H9 (cell line): ENCODE results near the gene SF1. TPM values are rescaled to one million over a fixed set of nuclear protein-coding genes. Genes with fewer than 3 reads are reported as not detected.

Experiments
- DNase-seq: peaks from one replicate; pipeline ENCODE4 v3.0.0-alpha.2; 2017
- H2AFZ ChIP-seq: one replicate; pipeline ENCODE4 v1.6.1; 2013; ENCODE audit warnings: mild to moderate bottlenecking, low read length, control low read depth, moderate library complexity
- H2AK5ac ChIP-seq: 2 replicates; pipeline ENCODE4 v1.6.1; 2013; ENCODE audit warnings: low read length, control low read depth, mixed read lengths; ENCODE audit not compliant: insufficient read length
- H2BK120ac ChIP-seq: one replicate; pipeline ENCODE4 v1.6.1; 2013; ENCODE audit warnings: low read depth, mild to moderate bottlenecking, low read length, control low read depth, inconsistent platforms; ENCODE audit not compliant: poor library complexity, severe bottlenecking
- H2BK12ac ChIP-seq: 2 replicates; pipeline ENCODE4 v1.6.1; 2013; ENCODE audit warnings: low read length, control low read depth, mixed read lengths, low read depth; ENCODE audit not compliant: insufficient read length
- H2BK15ac ChIP-seq: 2 replicates; pipeline ENCODE4 v1.6.1; 2013; ENCODE audit warnings: low read depth, low read length, control low read depth
- H2BK20ac ChIP-seq: one replicate; pipeline ENCODE4 v1.6.1; 2013; ENCODE audit warnings: low read depth, mild to moderate bottlenecking, low read length, control low read depth, inconsistent platforms; ENCODE audit not compliant: poor library complexity, severe bottlenecking
- H2BK5ac ChIP-seq: 2 replicates; pipeline ENCODE4 v1.6.1; 2013; ENCODE audit warnings: low read length, control low read depth, mixed read lengths; ENCODE audit not compliant: insufficient read length
- H3K14ac ChIP-seq: 2 replicates; pipeline ENCODE4 v1.6.1; 2013; ENCODE audit warnings: low read length, control low read depth; ENCODE audit not compliant: insufficient read depth
- H3K18ac ChIP-seq: 2 replicates; pipeline ENCODE4 v1.6.1; 2013; ENCODE audit warnings: low read depth, mild to moderate bottlenecking, mixed read lengths, low read length, control low read depth; ENCODE audit not compliant: insufficient read length
- H3K23ac ChIP-seq: 2 replicates; pipeline ENCODE4 v1.6.1; 2013; ENCODE audit warnings: low read length, control low read depth, mixed read lengths, low read depth; ENCODE audit not compliant: insufficient read length
- H3K23me2 ChIP-seq: 2 replicates; pipeline ENCODE4 v1.6.1; 2013; ENCODE audit warnings: low read depth, mild to moderate bottlenecking, mixed read lengths, low read length, control low read depth; ENCODE audit not compliant: insufficient read length, poor library complexity, severe bottlenecking
- H3K27ac ChIP-seq: 2 replicates; pipeline ENCODE4 v1.5.1; 2013; ENCODE audit warnings: low read length, control low read depth, mixed read lengths, low read depth; ENCODE audit not compliant: insufficient read length
- H3K27me3 ChIP-seq: 2 replicates; pipeline ENCODE4 v1.6.1; 2013; ENCODE audit warnings: low read length, control low read depth, inconsistent platforms; ENCODE audit not compliant: insufficient read depth
- H3K4ac ChIP-seq: 2 replicates; pipeline ENCODE4 v1.6.1; 2013; ENCODE audit warnings: low read depth, mild to moderate bottlenecking, control low read depth, inconsistent platforms, low read length, moderate library complexity
- H3K4me1 ChIP-seq: 2 replicates; pipeline ENCODE4 v1.6.1; 2013; ENCODE audit warnings: low read length, control low read depth, inconsistent platforms; ENCODE audit not compliant: insufficient read depth
- H3K4me2 ChIP-seq: 2 replicates; pipeline ENCODE4 v1.6.1; 2013; ENCODE audit warnings: low read length, control low read depth, mixed read lengths; ENCODE audit not compliant: insufficient read length, insufficient read depth
- H3K56ac ChIP-seq: 2 replicates; pipeline ENCODE4 v1.6.1; 2013; ENCODE audit warnings: low read depth, mild to moderate bottlenecking, mixed read lengths, low read length, control low read depth; ENCODE audit not compliant: insufficient read length
- H3K79me1 ChIP-seq: 2 replicates; pipeline ENCODE4 v1.6.1; 2013; ENCODE audit warnings: low read depth, mild to moderate bottlenecking, moderate library complexity, low read length, control low read depth, inconsistent platforms; ENCODE audit not compliant: insufficient read depth, poor library complexity, severe bottlenecking
- H3K79me2 ChIP-seq: 2 replicates; pipeline ENCODE4 v1.6.1; 2013; ENCODE audit warnings: low read length, control low read depth, inconsistent platforms; ENCODE audit not compliant: insufficient read depth
- H3K9ac ChIP-seq: 2 replicates; pipeline ENCODE4 v1.6.1; 2013; ENCODE audit warnings: low read length, control low read depth, mixed read lengths; ENCODE audit not compliant: insufficient read length; ENCODE audit errors: extremely low read depth
- H3K9me3 ChIP-seq: one replicate; pipeline ENCODE4 v1.6.1; 2013; ENCODE audit warnings: low read depth, low read length, inconsistent platforms; ENCODE audit not compliant: control insufficient read depth
- H3T11ph ChIP-seq: one replicate; pipeline ENCODE4 v1.6.1; 2013; ENCODE audit warnings: mild to moderate bottlenecking, low read length, control low read depth, inconsistent platforms
- H4K20me1 ChIP-seq: one replicate; pipeline ENCODE4 v1.6.1; 2013; ENCODE audit not compliant: control insufficient read depth, insufficient read length, insufficient read depth
- H4K5ac ChIP-seq: 2 replicates; pipeline ENCODE4 v1.6.1; 2013; ENCODE audit warnings: low read depth, mild to moderate bottlenecking, mixed read lengths, low read length, control low read depth; ENCODE audit not compliant: insufficient read length
- H4K8ac ChIP-seq: replicated peaks from 2 replicates; pipeline ENCODE4 v1.6.1; 2013; ENCODE audit warnings: low read length, control low read depth, mixed read lengths, low read depth; ENCODE audit not compliant: insufficient read length
- H4K91ac ChIP-seq: 2 replicates; pipeline ENCODE4 v1.6.1; 2013; ENCODE audit warnings: low read depth, mild to moderate bottlenecking, moderate library complexity, mixed read lengths, low read length, control low read depth; ENCODE audit not compliant: insufficient read length
- H3K27ac Mint-ChIP-seq, 3 experiments: 2 replicates in 2 of 3; 3 replicates in 1 of 3; pipeline ENCODE4 v1.8.0; 2020 to 2021; ENCODE audit warnings: mixed read lengths in 3 of 3, mild to moderate bottlenecking in 1 of 3, moderate library complexity in 1 of 3
- H3K27me3 Mint-ChIP-seq: 2 replicates; pipeline ENCODE4 v1.8.0; 2021; ENCODE audit warnings: low read depth, mild to moderate bottlenecking, moderate library complexity, mixed read lengths
- H3K36me3 Mint-ChIP-seq, 3 experiments: 2 replicates in 2 of 3; 3 replicates in 1 of 3; pipeline ENCODE4 v1.8.0; 2020 to 2021; ENCODE audit warnings: low read depth in 3 of 3, mixed read lengths in 3 of 3; ENCODE audit not compliant: insufficient read depth in 1 of 3
- H3K4me1 Mint-ChIP-seq, 2 experiments: 2 replicates each; pipeline ENCODE4 v1.8.0; 2020; ENCODE audit warnings: mixed read lengths in 2 of 2
- H3K4me3 Mint-ChIP-seq, 2 experiments: 2 replicates in 1 of 2; 3 replicates in 1 of 2; pipeline ENCODE4 v1.8.0; 2020 to 2021; ENCODE audit warnings: mild to moderate bottlenecking in 2 of 2, mixed read lengths in 2 of 2, moderate library complexity in 1 of 2
- H3K9me3 Mint-ChIP-seq, 2 experiments: 2 replicates in 1 of 2; 3 replicates in 1 of 2; pipeline ENCODE4 v1.8.0; 2020; ENCODE audit warnings: mild to moderate bottlenecking in 2 of 2, mixed read lengths in 2 of 2, moderate library complexity in 1 of 2
- CTCF ChIP-seq: fragments of 200-600 bp; sonication (generic); conservative IDR thresholded peaks from 3 replicates; pipeline ENCODE4 v1.8.0; 2021; ENCODE audit warnings: antibody characterized with exemption, mild to moderate bottlenecking
- WGBS: extraction: QIAGEN DNeasy Blood & Tissue Kit; methylation state at CpG from one replicate; pipeline ENCODE4 v1.1.7; 2013; ENCODE audit warnings: missing lambda C conversion rate, low lambda C conversion rate, mixed read lengths; ENCODE audit not compliant: insufficient read length; ENCODE audit errors: extremely low coverage; 5-methylcytosine and 5-hydroxymethylcytosine counted together
- total RNA-seq: library from RNA; stranded (reverse); gene quantifications from 2 replicates; pipeline ENCODE4 v1.2.1, GENCODE V29; 2021

Gene SF1
- total RNA-seq, 1 experiment from 2014 or later: 528 TPM

- no peaks in the 10 kb centered on the region for H3K79me1 ChIP-seq
- Mint-ChIP-seq H3K36me3 (no peaks in the 10 kb centered on the region), H3K27ac (no peak overlapping the region; a peak in 1 of 7 replicates), H3K27me3 (peaks cover 93% of the 10 kb centered on the region), H3K9me3 (no peaks in the 10 kb centered on the region; a peak in 2 of 5 replicates), H3K4me3 (no peak overlapping the region; a peak in 1 of 5 replicates), H3K4me1 (peaks cover 5 to 54% of the 10 kb centered on the region in 2 experiments)
- WGBS: no CpG with 5 or more reads among the region's 15 CpGs
- no peaks in the 10 kb centered on the region for H3K79me2 ChIP-seq
- H3K9me3 ChIP-seq: no peaks in the 10 kb centered on the region
- H3K27ac ChIP-seq: no peak overlapping the region
- H4K5ac ChIP-seq: no peak overlapping the region
- H4K91ac ChIP-seq: no peak overlapping the region
- H3K4ac ChIP-seq: no peak overlapping the region
- H3K4me2 ChIP-seq: no peak overlapping the region
- H2AFZ ChIP-seq: no peak overlapping the region
- no peak overlapping the region for H2BK120ac ChIP-seq
- no peak overlapping the region for H2BK15ac ChIP-seq
- no peak overlapping the region for H3K9ac ChIP-seq
- no peak for DNase-seq
- no peak overlapping the region for H3K14ac ChIP-seq
- H3K18ac ChIP-seq: no peak overlapping the region
- H2BK5ac ChIP-seq: no peak overlapping the region
- no peaks in the 10 kb centered on the region for H3K4me1 ChIP-seq
- no peak overlapping the region for H2AK5ac ChIP-seq
- peaks cover 11% of the 10 kb centered on the region; the same call in 1 of the 2 replicates for H3K27me3 ChIP-seq
- no peak overlapping the region for H2BK12ac ChIP-seq
- no peak overlapping the region for H4K8ac ChIP-seq
- peaks cover 2% of the 10 kb centered on the region for H3K23me2 ChIP-seq
- peaks cover 3% of the 10 kb centered on the region for H4K20me1 ChIP-seq
- H3K23ac ChIP-seq: no peak overlapping the region
- H2BK20ac ChIP-seq: no peak overlapping the region
- no peak overlapping the region for H3K56ac ChIP-seq
- no peak for TF ChIP-seq CTCF
- no peak overlapping the region for H3T11ph ChIP-seq
Measured at GRCh38 chr11:64718084-64718779, 60.1 kb downstream of the SF1 start.
